GM23338 (cell line): ENCODE data around the gene EGR2. TPM values are rescaled to one million over a fixed set of nuclear protein-coding genes. Genes with fewer than 3 reads are reported as not detected.
A peak's percentile ranks its signal among the peaks of the same experiment; 100 is the strongest.

Experiments
- ATAC-seq: fragments of 200-7000 bp; cut with Tn5 transposase; 3 replicates; pipeline ENCODE4 v1.9.1; 2020
- DNase-seq: peaks from one replicate; pipeline ENCODE4 v3.0.0-alpha.2; 2015; ENCODE audit warnings: low spot score
- H2AFZ ChIP-seq: fragments of 200-600 bp; sonication (generic); 2 replicates; pipeline ENCODE4 v1.8.0; 2016; ENCODE audit warnings: antibody characterized with exemption, mild to moderate bottlenecking, moderate library complexity
- H3F3A ChIP-seq: fragments of 200-600 bp; sonication (generic); replicated peaks from 2 replicates; pipeline ENCODE4 v1.8.0; 2017; ENCODE audit warnings: antibody characterized with exemption, mixed run types, low read depth
- H3K27ac ChIP-seq: fragments of 200-600 bp; sonication (generic); 2 replicates; pipeline ENCODE4 v1.6.1; 2016; ENCODE audit warnings: low read depth
- H3K27me3 ChIP-seq: fragments of 200-600 bp; sonication (generic); 2 replicates; pipeline ENCODE4 v1.8.0; 2016; ENCODE audit warnings: mild to moderate bottlenecking, mixed run types, moderate library complexity; ENCODE audit not compliant: insufficient read depth
- H3K36me3 ChIP-seq: fragments of 200-600 bp; sonication (generic); 2 replicates; pipeline ENCODE4 v1.8.0; 2016; ENCODE audit warnings: mild to moderate bottlenecking; ENCODE audit not compliant: insufficient read depth
- H3K4me1 ChIP-seq: fragments of 200-600 bp; sonication (generic); 2 replicates; pipeline ENCODE4 v1.8.0; 2016; ENCODE audit warnings: mild to moderate bottlenecking, moderate library complexity; ENCODE audit not compliant: insufficient read depth
- H3K4me2 ChIP-seq: fragments of 200-600 bp; sonication (generic); 2 replicates; pipeline ENCODE4 v1.7.1; 2017; ENCODE audit warnings: mixed run types
- H3K4me3 ChIP-seq: fragments of 200-600 bp; sonication (generic); 2 replicates; pipeline ENCODE4 v1.6.1; 2016; ENCODE audit warnings: mixed run types
- H3K79me2 ChIP-seq: fragments of 200-600 bp; sonication (generic); replicated peaks from 2 replicates; pipeline ENCODE4 v1.8.0; 2017; ENCODE audit warnings: mild to moderate bottlenecking; ENCODE audit not compliant: insufficient read depth
- H3K9me2 ChIP-seq: fragments of 200-600 bp; sonication (generic); 2 replicates; pipeline ENCODE4 v1.8.0; 2017; ENCODE audit not compliant: insufficient read depth
- H4K20me1 ChIP-seq: fragments of 200-600 bp; sonication (generic); replicated peaks from 2 replicates; pipeline ENCODE4 v1.8.0; 2017; ENCODE audit warnings: mild to moderate bottlenecking; ENCODE audit not compliant: insufficient read depth
- H3K27ac Mint-ChIP-seq: 2 replicates; pipeline ENCODE4 v1.8.0; 2020; ENCODE audit warnings: inconsistent platforms, mild to moderate bottlenecking, moderate library complexity, mixed read lengths
- H3K27me3 Mint-ChIP-seq: 3 replicates; pipeline ENCODE4 v1.8.0; 2022; ENCODE audit warnings: low read depth, mild to moderate bottlenecking, moderate library complexity, mixed read lengths, inconsistent platforms; ENCODE audit not compliant: insufficient read depth, poor library complexity
- H3K36me3 Mint-ChIP-seq: 3 replicates; pipeline ENCODE4 v1.8.0; 2021; ENCODE audit warnings: low read depth, mild to moderate bottlenecking, inconsistent platforms, moderate library complexity, mixed read lengths
- H3K4me1 Mint-ChIP-seq: 3 replicates; pipeline ENCODE4 v1.8.0; 2020; ENCODE audit warnings: mild to moderate bottlenecking, inconsistent platforms, mixed read lengths
- H3K4me3 Mint-ChIP-seq: 3 replicates; pipeline ENCODE4 v1.8.0; 2021; ENCODE audit warnings: moderate library complexity, mild to moderate bottlenecking, inconsistent platforms, mixed read lengths
- H3K9me3 Mint-ChIP-seq: 3 replicates; pipeline ENCODE4 v1.8.0; 2020; ENCODE audit warnings: moderate library complexity, mild to moderate bottlenecking, inconsistent platforms, mixed read lengths
- CREB1 ChIP-seq: fragments of 250-450 bp; sonication (Bioruptor Pico); IDR thresholded peaks from 2 replicates; pipeline ENCODE4 v1.5.0; 2020; ENCODE audit warnings: low read depth, mild to moderate bottlenecking, moderate library complexity
- CTCF ChIP-seq, 2 experiments: fragments of 200-600 bp in 1 of 2; sonication (generic) in 1 of 2; conservative IDR thresholded peaks; 2 replicates each; pipeline versions ENCODE4 v1.5.1 to v1.6.1; 2016 to 2017; ENCODE audit warnings: antibody characterized with exemption in 2 of 2, low read depth in 2 of 2, mild to moderate bottlenecking in 2 of 2, moderate library complexity in 1 of 2
- REST ChIP-seq: IDR thresholded peaks from one replicate; pipeline ENCODE4 v1.6.1; 2018; ENCODE audit warnings: antibody characterized with exemption; ENCODE audit not compliant: unreplicated experiment
- ZNF331 ChIP-seq: fragments of 250-450 bp; sonication (Bioruptor Pico); IDR thresholded peaks from 2 replicates; pipeline ENCODE4 v1.5.0; 2020; ENCODE audit warnings: low read depth, mild to moderate bottlenecking, moderate library complexity
- ZNF462 ChIP-seq: fragments of 250-450 bp; sonication (Bioruptor Pico); IDR thresholded peaks from 2 replicates; pipeline ENCODE4 v1.5.0; 2020; ENCODE audit warnings: mild to moderate bottlenecking, moderate library complexity
- polyA plus RNA-seq: library from polyadenylated mRNA; unstranded; fragments of >200 nt; fragmentation: Nextera tagmentation; extraction: Ambion mirVana; gene quantifications from 2 replicates; pipeline ENCODE4 v1.2.1, GENCODE V29; 2016
- total RNA-seq: library from RNA; depleted of rRNA; stranded (reverse); fragments of >200 nt; shearing (Covaris generic); gene quantifications from 2 replicates; pipeline ENCODE4 v1.2.3, GENCODE V29; 2014

EGR2 gene
- total and polyA plus RNA-seq, 2 experiments from 2014 or later = 2.3 to 3.5 TPM

GRCh38 chr10:62858364-62858763 is 42.2 kb upstream of the EGR2 start:
- ATAC-seq = peak; percentile 69
- H3K4me2 ChIP-seq = no peak overlapping the region
- H3K79me2 ChIP-seq = no peaks in the 10 kb centered on the region
- no peaks in the 10 kb centered on the region for H3K27me3 ChIP-seq
- H3F3A ChIP-seq = no peaks in the 10 kb centered on the region
- peak; percentile 43 for DNase-seq
- H3K4me3 ChIP-seq = no peak overlapping the region
- H3K27ac ChIP-seq = no peak overlapping the region
- no peaks in the 10 kb centered on the region for H4K20me1 ChIP-seq
- Mint-ChIP-seq H3K27me3 (peaks cover 8% of the 10 kb centered on the region), H3K4me3 (no peak overlapping the region), H3K9me3 (no peaks in the 10 kb centered on the region), H3K36me3 (no peaks in the 10 kb centered on the region), H3K4me1 (peaks cover 8% of the 10 kb centered on the region; the same call in 2 of the 3 replicates), H3K27ac (no peak overlapping the region)
- H3K36me3 ChIP-seq = no peaks in the 10 kb centered on the region
- no peak for TF ChIP-seq ZNF331 (CRISPR knock-in tag)
- peak in 1 of 2 experiments; percentile 29; a peak in 2 of 4 replicates for TF ChIP-seq CTCF (conservative IDR thresholded peaks at IDR 0.05; ENCODE audit: low read depth in 2 of 2)
- TF ChIP-seq ZNF462 = no peak
- no peak for TF ChIP-seq CREB1 (CRISPR knock-in tag)
- TF ChIP-seq REST = no peak
- H3K4me1 ChIP-seq = no peaks in the 10 kb centered on the region
- H2AFZ ChIP-seq = peak overlapping the region; percentile 66
- H3K9me2 ChIP-seq = no peaks in the 10 kb centered on the region
